ENCODE measurements around the gene RAP1A.

- no peak for TF ChIP-seq EZH2phosphoT487 (IDR thresholded peaks at IDR 0.05; ENCODE audit: borderline replicate concordance)
- TF ChIP-seq CTCF (conservative IDR thresholded peaks at IDR 0.05; ENCODE audit: low read length): no peak
Measured at GRCh38 chr1:111707906-111708305, 88.3 kb downstream of the RAP1A start.
